HG02642 (cell line): ENCODE results near the gene OPN1MW3.
"Not testable (repeated sequence)": the region's sequence is repeated elsewhere in the genome, so short reads cannot be mapped to it uniquely, and the experiment has no call there.

ENCODE experiments used
- ATAC-seq: cut with Tn5 transposase; IDR thresholded peaks from one replicate; pipeline ENCODE4 v1.9.1; 2021; ENCODE audit warnings: mild to moderate bottlenecking; ENCODE audit not compliant: unreplicated experiment, poor library complexity

Gene OPN1MW3

GRCh38 chrX:154257282-154257681 is at the start of gene OPN1MW3:
OPN1MW3 (plus strand) TSS chrX:154257582; CDS start chrX:154257620, 38 bp downstream.
- not testable (repeated sequence) for ATAC-seq

- peak; percentile 55 for ATAC-seq
These were observed 47.5 kb upstream of the OPN1MW3 start for GRCh38 chrX:154209670-154210418.

- not testable (repeated sequence) for ATAC-seq
These were observed 46.3 kb upstream of the OPN1MW3 start for GRCh38 chrX:154211057-154211456.

- ATAC-seq, result not testable (repeated sequence)
These were observed 45.9 kb upstream of the OPN1MW3 start for GRCh38 chrX:154211499-154211898.

- ATAC-seq, result not testable (repeated sequence)
These were observed 37.9 kb upstream of the OPN1MW3 start, which contains the start of gene OPN1MW2 for GRCh38 chrX:154219456-154219855. OPN1MW2 (plus strand) TSS chrX:154219756; CDS start chrX:154219816, 60 bp downstream.

GRCh38 chrX:154225292-154225691 is 32.1 kb upstream of the OPN1MW3 start:
- ATAC-seq, result not testable (repeated sequence)

- ATAC-seq, result not testable (repeated sequence)
These were observed 30.7 kb upstream of the OPN1MW3 start for GRCh38 chrX:154226706-154227105.

GRCh38 chrX:154231443-154231842 is 25.9 kb upstream of the OPN1MW3 start:
- not testable (repeated sequence) for ATAC-seq

- not testable (repeated sequence) for ATAC-seq
These were observed 23.8 kb upstream of the OPN1MW3 start for GRCh38 chrX:154233620-154234019.

GRCh38 chrX:154238939-154239559 is 18.3 kb upstream of the OPN1MW3 start:
- ATAC-seq, result not testable (repeated sequence)

- ATAC-seq, result not testable (repeated sequence)
These were observed 17.3 kb upstream of the OPN1MW3 start for GRCh38 chrX:154239982-154240503.

GRCh38 chrX:154247377-154248045 is 9.9 kb upstream of the OPN1MW3 start:
- not testable (repeated sequence) for ATAC-seq

GRCh38 chrX:154248076-154248475 is 9.3 kb upstream of the OPN1MW3 start:
- not testable (repeated sequence) for ATAC-seq

- ATAC-seq, result not testable (repeated sequence)
These were observed 1.3 kb downstream of the OPN1MW3 start for GRCh38 chrX:154258711-154259110.

GRCh38 chrX:154263072-154263471 is 5.7 kb downstream of the OPN1MW3 start:
- ATAC-seq, result not testable (repeated sequence)

GRCh38 chrX:154269245-154269644 is 11.9 kb downstream of the OPN1MW3 start:
- not testable (repeated sequence) for ATAC-seq

GRCh38 chrX:154284489-154285338 is 27.3 kb downstream of the OPN1MW3 start:
- not testable (repeated sequence) for ATAC-seq

GRCh38 chrX:154286406-154286805 is 29.0 kb downstream of the OPN1MW3 start:
- not testable (repeated sequence) for ATAC-seq

- no peak for ATAC-seq
These were observed 37.6 kb downstream of the OPN1MW3 start, which contains the start of gene TEX28 for GRCh38 chrX:154294791-154295574. TEX28 (minus strand) TSS chrX:154295124; CDS start chrX:154292117, 3,007 bp downstream.
